CD4-positive, alpha-beta T cell treated with Interleukin-4 for 4 hours (primary cell): ENCODE data around the gene BMP8B.

Experiments used
- DNase-seq: peaks from one replicate; pipeline ENCODE4 v3.0.0-alpha.2; 2020

BMP8B gene

DNA sequence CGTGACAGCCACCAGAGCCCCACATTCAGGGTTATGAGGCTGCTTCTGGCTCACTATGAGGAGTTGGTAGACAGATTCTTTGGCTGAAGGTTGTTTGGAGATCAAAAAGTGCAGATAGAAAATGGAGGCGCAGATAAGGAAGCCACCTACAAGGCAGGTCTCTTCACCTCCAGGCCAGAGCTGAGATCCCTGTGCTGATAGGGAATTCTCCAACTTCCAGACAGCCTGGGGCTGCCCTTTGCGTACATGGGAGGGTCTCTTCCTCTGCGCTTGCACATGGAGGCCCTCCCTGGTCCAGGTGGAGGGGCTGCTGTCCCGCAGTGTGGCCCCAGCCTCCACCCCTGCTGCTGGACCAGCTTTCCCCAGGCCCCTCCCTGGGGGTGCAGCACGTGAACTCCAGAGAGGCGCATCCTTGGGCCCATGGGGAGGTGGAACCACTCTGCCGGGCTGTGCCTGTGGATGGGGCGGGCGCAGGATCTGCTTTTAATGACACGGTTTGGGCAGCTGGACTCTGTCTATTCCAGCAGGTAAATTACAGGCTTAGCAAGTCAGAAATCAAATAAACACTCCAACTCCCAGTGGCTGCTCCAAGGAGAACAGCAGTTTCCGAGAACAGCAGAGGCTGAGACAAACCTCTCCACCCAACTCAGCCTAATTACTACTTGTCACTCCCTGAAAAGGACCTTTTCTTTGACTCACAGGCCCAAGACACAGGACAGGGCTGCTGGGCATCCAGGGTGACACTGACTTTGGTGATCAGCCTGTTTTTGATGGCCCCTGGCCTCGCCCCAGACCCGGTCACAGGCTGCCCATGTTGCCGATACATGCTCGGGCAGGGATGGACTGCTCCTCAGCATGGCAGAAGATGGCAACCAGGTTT is 29.9 kb downstream of the BMP8B start:
- no peak for DNase-seq

DNA sequence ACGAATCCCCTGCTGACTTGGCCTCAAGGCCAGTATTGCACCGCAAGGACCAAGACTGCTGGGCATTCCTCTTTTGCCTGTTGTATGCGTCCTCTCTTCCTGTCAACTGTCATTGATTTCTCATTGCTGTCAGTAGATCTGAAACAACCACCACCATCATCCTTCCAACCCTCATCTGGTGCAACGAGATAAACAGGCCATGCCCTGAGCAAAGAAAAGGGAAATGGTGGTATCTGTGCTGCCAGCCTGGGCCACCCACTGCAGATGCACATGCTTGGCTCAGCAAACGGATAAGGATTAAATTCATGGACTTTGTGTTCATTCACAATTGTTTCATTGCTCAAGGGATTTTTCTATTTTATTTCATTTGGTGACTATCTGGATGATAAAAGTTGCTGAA is 31.2 kb downstream of the BMP8B start:
- no peak for DNase-seq

DNA sequence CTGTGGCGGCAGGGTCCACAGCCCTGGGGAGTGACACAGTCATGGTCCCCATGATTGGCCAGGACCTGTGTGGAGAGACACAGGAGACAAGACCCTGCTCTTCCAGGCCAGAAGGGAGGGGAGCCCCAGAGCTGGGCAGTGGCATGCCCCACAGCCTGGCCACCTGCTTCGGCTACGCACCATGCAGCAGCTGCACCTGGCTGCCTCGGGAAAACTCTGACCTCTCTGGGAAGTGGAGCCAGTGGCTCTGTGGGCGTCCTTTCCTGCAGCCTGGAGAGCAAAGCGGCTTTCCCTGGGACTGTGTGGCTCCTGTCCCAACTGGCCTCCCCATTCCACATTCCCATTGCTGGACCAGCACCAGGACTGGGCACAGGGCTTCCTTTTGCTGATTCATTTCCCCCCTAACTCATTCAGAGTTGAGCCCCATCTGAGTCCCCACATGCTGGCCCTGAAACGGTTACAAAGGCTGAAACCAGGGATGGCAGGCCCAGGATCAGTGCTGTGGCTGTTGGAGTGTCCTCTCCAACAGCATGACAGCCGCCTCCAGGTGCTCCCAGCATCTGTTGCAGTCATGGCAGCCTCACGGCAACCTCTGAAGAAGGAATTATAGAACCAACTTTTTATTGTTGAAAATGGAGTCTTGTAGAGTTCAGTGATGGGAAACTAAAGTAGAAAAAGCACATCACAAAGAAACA is 32.6 kb downstream of the BMP8B start:
- DNase-seq = no peak

DNA sequence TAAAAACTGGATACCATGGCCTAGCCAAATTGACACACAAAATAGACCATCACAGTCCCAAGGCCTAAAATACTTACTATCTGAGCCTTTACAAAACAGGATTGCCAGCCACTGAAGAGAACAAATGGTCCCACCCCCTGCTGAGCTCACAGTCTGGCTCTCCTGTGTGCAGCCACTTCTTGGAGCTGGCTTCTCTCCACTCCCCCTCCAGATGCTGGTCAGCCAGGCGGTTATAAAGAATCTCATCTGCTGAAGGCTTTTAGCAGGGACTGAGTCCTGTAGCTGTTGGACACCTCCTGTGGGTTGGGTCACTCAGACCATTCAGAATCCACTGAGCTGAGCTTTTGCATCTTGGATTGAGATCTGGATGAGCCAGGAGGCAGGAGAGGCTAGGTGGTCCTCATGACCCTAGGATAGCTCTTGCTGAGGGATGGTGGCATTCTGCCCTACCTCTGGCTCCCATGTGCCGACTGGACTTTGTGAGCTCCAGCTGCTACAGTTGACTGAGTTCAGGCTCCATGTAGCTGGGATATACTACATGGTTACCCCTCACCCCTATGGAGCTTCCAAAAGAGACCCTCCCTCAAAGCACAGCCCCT is 33.7 kb downstream of the BMP8B start:
- no peak for DNase-seq

DNA sequence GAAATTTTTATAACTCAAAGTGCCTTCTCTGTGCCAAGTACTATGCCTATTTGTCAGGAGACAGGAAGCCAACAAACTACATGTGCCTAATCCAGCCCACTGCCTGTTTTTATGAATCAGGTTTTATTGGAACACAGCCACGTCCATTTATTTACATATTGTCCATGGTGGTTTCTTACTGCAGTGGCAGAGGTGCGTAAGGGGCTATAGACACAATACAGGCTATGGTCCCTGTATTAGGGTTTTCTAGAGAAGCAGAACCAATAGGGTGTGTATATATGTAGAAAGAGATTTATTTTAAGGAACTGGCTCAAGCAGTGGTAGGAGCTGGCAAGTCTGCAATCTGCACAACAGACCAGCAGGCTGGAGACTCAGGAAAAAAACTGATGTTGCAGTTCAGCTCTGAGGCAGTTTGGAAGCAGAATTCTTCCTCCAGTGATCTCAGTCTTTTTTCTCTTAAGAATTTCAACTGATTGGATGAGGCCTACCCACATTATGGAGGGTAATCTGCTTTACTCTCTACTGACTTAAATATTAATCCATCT is 34.6 kb downstream of the BMP8B start:
- no peak for DNase-seq

DNA sequence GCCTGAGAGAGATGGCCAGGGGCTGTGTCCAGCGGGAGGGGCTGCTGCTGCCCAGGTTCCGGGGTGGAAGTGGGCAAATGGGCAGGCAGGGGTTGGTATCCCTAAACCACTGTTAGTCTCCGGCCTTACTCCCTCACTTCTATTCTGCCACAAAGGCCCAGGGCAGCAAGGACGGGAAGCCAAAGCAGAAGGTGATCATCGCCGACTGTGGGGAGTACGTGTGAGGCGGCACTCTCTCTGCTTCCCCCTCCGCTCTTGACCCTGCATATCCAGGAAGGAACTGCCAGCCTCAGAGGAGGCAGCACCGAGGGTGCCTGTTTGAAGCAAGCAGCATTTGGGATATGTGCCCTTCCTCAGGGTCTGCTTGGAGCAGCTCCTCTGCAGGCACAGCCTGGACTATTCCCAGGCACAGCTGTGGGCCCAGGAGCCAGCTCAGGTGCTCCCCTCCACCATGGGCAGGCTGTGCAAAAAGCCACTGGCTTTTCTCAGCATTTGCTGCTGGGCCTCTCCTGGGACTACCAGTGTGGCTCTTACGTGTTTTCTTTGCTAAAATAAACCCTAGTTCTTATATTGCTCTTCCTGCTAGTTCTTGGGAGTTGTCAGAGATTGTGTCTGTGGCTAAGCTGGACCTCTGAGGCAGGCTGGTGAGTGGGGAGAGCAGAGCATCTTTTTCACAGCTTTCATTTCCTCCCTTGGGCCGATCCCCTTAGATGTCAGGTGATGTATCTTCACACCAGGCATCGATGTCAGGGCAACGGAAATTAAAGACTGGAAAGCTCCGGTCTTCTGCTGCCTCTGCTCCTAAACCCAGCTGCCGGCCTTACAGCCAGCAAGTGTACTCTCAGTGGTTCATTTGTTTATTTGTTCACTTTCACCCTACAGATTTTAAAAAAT is 35.3 kb downstream of the BMP8B start:
- no peak for DNase-seq

DNA sequence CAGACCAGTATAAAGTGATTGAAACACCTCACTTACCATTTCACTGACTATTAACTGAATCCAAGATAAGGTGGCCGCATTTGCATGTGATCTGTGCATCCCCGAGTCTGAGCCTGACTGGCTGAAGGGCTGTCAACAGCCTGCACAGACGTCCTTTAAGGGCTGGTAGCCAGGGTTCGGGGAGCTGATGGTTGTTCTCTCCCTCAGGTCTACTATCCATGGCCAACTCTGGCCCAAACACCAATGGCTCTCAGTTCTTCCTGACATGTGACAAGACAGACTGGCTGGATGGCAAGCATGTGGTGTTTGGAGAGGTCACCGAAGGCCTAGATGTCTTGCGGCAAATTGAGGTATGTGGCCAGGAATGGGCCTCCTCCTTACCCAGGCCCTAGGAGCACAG is 36.0 kb downstream of the BMP8B start:
- DNase-seq = no peak

DNA sequence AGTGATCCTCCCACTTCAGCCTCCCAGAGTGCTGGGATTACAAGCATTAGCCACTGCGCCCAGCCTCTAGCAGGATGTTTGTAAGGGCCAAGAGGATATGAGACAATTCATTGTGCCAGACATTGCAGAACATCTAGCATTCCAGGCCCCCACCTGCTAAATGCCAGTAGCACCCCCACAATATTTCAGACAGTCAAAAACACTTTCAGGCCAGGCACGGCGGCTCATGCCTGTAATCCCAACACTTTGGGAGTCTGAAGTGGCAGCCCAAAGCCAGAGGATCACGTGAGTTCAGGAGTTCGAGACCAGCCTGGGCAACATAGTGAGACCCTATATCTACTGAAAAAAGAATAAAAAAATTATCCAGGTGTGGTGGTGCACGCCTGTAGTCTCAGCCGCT is 37.1 kb downstream of the BMP8B start:
- DNase-seq = no peak

DNA sequence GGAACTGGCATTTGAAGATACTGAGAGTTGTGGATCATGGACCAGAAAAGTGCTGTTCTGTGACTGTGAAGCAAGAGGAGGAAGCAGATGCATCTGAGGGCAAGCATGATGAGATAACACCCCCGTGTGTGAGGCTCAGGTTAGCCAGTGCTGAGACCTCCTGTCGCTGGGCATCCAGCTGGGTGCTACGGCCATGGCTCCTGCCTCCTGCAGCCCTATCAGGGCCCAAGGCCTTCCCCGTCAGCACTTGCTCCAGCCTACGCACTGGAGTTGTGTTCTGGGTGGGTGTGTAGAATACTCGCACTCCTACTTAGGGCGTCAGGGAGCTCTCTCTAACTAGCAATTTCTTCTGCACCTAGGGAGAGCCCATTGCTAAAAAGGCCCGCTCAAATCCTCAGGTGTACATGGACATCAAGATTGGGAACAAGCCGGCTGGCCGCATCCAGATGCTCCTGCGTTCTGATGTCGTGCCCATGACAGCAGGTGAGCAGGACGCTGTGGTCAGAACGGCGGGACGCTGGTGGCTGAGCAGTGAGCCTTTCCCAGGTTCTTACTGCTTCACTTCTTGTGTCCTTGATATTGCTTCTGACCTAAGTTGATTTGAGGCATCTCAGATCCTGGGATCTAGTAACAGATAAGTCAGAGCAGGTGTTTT is 43.5 kb downstream of the BMP8B start:
- no peak for DNase-seq

DNA sequence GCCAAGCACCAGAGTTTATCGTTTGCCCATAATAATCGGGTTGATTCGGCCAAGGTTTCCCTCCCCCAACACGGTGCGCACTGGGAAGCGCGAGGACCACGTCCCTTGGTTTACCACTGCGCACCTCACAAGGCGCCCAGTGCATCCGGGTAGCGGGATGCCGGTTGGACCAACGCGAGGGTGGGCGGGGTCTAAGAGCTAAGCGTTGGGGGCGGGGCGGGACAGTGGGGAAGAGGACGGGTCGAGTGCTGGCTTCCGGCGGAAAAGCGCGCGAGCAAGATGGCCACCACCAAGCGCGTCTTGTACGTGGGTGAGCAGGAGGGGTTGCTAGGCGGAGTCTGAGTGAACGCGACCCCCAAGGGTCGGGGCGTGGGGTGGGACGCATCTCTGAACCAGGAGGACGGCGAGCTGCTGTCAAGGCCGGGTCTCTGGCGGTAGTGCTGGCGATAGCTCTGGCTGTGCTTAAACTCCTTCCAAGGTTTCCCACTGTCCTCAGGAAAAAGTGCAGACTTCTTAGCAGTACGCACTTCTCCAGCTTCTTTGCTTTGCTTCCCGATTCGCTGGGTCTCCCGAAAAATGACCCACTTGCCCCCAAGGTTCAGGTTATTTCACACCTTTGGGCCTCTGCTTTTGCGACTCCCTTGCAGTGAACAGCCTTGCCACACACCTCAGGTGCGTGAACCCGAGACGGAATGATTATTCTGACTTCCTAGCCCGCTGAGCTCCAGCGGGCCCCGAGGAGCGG is 49.9 kb downstream of the BMP8B start, which contains the start of gene PPIE:
PPIE (plus strand) TSS at position 261 of the 745 bp plus-strand sequence; CDS start at position 280, 19 bp downstream.
- peak; percentile 93 for DNase-seq

DNA sequence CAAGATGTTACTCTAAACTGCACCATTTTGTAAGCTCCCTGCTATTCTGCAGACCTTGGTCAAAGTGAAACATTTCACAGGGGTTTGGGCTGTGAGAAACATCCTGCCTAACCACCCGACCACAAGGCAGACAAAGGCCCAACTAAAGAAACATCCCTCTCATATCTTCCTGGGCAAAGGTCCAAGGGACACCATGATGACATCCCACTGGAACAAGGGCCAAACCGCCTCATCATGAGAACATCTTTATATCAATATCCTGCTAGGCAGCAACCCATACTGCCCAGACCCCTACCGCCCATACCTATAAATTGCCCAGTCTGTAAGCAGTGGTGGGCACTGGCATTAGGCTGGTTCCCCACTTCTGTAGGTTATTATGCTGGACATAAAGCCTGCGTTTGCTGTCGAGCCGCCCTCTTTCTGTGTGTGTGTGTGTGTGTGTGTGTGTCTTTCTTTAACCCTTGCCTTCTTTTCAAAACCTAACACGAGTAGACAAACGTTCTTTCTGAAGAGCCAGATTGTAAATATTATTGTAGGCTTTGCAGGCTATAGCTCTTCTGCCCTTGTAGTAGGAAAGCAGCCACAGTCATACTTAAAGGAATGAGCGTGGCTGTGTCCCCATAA is 51.0 kb downstream of the BMP8B start:
- DNase-seq = no peak

DNA sequence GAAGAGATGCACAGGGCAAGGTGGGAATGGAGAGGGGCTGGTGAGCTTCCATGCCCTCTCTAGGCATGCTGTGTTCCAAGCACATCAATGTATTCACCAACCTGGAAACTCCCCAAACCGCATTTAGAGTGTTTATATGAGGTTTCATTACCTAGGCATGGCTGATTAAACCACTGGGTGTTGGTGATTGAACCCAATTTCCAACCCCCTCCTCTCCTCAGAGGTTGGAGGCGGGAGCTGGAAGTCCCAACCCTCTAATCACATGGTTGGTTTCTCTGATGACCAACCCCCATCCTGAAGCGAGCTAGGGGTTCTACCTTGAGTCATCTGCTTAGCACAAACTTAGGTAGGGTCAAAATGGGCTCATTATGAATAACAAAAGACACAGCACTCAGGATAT is 52.9 kb downstream of the BMP8B start:
- no peak for DNase-seq

DNA sequence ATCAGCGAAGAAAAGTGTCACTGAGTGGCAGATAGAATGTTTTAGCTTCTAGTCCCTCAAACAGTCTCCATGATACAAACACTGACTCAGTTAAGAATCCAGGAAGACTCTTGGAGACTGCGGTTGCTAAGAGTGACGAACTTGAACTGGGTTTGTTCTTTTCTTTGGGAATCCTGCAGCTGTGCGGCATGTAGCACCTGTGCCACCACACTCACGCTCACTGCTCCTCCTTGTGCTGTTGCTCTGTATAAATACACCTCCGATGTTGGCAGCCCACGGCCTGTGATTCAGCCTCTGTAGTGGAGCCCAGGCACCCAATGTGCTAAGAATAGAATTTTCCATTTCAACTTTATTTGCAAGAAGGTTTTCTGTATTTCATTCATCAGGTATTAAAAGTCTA is 55.5 kb downstream of the BMP8B start:
- DNase-seq = no peak

DNA sequence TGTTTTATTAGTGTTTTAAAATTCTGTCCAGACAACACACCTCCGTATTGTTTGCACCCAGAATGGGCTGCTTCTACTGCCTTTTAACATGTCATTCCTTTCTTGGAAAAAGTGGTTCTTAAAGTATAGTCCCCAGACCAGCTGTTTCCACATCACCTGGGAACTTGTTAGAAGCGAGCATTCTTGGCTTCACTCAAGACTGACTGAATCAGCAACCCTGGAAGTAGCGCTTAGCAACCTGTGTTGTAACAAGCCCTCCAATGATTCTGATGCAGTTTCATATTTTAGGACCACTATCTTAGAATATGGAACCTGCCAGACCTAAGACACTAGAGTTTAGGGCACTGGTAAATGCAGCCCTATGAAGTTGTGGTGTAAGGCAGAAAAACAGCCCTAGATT is 55.9 kb downstream of the BMP8B start:
- no peak for DNase-seq

DNA sequence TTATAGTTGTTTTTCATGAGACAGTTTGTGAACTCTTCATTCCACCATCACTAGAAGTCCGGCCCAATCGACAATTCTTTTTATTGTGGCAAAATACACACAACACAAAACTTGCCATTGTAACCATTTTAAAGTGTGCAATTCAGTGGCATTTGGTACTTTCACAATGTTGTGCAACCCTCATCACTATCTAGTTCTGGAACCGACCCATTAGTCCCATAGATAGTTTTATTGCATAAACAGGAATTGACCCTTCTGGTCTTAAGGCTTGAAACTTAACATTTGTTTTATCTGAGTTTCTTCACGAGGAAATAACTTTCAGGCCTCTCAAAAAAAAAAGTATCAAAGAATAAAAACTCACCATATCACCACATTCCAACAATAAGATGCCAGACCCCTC is 58.8 kb downstream of the BMP8B start:
- DNase-seq = no peak

DNA sequence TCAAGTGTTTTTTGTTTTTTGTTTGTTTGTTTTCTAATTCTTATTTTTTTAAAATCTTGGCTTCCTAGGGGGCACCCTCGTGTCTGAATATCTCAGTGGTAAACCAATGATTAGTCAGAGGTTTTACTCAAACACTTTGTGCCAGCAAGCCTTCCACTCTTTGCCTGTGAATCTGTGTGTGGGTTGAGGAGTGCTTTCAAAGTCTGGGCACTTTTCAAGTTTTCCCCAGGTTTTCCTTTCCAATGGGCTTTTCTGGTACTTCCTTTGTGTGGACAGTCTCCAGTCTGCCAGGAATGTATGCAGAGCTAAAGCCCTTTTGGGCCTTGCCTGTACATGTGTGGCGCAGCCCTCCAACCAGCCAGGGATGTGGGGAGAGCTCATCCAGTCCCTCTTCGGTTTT is 59.6 kb downstream of the BMP8B start:
- no peak for DNase-seq

DNA sequence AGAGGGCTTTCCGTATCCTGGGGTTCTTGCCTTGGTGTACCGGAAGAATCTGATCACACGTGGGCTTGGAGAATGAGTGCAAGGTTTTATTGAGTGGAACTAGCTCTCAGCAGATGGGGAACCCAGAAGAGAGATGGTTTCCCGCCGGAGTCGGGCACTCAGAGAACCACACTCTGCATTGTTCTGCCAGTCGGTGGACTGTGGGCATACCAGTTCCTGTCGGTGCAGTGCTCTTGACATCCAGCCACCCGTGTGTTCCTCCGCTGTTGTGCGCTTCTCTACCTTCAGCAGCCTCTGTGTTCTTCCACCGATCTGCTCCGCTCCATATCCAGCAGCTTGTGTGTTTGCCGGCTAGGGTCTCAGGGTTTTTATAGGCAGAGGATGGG is 60.7 kb downstream of the BMP8B start:
- DNase-seq = no peak

DNA sequence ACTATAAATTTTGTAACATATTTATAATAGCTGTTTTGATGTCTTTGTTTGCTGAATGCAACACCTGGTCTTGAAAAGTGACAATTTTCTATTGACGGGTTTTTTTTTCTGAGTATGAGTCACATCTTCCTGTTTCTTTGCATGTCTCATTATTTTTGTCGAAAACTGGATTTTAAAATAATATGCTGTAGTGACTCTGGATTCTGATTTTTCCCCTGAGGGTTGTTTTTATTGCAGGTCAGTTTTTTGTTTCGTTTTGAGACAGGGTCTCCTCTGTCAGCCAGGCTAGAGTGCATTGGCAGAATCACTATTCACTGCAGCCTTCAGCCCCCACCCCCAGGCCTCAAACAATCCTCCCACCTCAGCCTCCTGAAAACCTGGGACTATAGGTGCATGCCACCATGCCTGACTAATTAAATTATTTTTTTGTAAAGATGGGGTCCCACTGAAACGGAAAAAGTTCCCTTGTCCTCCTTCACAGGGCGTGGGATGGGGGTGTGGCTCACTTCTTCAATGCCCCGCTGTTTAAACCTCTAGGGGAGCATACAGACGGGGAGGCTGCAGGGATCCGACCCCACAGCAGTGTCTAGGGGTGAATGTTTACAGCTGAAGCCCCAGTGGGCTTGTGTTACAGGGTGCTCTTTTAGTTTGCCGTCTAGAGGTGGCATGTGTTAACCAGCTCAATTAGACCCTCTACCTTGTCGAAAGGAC is 61.3 kb downstream of the BMP8B start:
- peak; percentile 12 for DNase-seq

DNA sequence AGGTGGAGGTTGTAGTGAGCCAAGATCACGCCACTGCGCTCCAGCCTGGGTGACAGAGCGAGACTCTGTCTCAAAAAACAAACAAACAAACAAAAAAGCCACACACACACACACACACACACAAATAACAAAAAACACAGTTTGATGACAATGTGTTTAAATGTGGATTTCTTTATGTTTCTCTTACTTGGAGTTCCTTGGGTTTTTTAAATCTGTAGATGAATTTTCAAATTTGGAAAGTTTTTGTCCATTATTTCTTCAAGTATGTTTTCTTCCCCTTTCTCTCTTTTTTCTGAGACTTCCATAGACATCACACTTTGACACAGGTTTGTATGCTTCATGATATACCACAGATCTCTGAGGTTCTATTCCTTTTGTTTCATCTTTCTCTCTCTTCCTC is 62.1 kb downstream of the BMP8B start:
- no peak for DNase-seq

DNA sequence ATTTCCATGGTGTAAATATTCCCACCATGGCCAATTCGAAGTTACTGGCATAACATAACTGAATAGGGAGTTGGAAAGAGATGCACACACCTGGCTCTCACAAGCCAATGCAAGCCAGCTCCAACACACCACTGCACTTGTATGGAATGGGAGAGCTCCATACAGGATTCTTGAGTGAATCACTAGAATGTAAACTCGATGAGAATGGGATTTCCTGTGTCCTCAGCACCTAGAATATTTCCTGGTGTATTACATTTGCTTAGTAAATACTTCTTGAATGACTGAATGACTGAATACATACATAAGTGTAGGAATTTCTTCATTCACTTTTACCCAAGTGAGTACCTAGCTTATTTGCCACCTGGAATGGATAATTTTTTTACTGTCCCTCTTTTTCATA is 66.2 kb downstream of the BMP8B start:
- no peak for DNase-seq
